Fibroblast of mammary gland (primary cell): ENCODE data around the gene KCNE5.
"Not testable (repeated sequence)": the region's sequence is repeated elsewhere in the genome, so short reads cannot be mapped to it uniquely, and the experiment has no call there.

Source experiments
- DNase-seq: peaks from one replicate; pipeline ENCODE4 v3.0.0-alpha.2; 2010; ENCODE audit warnings: low read depth
- H3K4me3 ChIP-seq: 2 replicates; pipeline ENCODE4 v1.5.1; 2011; ENCODE audit warnings: low read depth, mild to moderate bottlenecking, low read length, moderate library complexity; ENCODE audit not compliant: control insufficient read depth
- TF ChIP-seq, protein P1 (sequence below): conservative IDR thresholded peaks from 2 replicates; pipeline ENCODE4 v1.5.1; 2011; ENCODE audit warnings: low read depth, low read length, inconsistent platforms; ENCODE audit not compliant: control insufficient read depth, insufficient read depth

The KCNE5 gene, protein sequence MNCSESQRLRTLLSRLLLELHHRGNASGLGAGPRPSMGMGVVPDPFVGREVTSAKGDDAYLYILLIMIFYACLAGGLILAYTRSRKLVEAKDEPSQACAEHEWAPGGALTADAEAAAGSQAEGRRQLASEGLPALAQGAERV

DNA sequence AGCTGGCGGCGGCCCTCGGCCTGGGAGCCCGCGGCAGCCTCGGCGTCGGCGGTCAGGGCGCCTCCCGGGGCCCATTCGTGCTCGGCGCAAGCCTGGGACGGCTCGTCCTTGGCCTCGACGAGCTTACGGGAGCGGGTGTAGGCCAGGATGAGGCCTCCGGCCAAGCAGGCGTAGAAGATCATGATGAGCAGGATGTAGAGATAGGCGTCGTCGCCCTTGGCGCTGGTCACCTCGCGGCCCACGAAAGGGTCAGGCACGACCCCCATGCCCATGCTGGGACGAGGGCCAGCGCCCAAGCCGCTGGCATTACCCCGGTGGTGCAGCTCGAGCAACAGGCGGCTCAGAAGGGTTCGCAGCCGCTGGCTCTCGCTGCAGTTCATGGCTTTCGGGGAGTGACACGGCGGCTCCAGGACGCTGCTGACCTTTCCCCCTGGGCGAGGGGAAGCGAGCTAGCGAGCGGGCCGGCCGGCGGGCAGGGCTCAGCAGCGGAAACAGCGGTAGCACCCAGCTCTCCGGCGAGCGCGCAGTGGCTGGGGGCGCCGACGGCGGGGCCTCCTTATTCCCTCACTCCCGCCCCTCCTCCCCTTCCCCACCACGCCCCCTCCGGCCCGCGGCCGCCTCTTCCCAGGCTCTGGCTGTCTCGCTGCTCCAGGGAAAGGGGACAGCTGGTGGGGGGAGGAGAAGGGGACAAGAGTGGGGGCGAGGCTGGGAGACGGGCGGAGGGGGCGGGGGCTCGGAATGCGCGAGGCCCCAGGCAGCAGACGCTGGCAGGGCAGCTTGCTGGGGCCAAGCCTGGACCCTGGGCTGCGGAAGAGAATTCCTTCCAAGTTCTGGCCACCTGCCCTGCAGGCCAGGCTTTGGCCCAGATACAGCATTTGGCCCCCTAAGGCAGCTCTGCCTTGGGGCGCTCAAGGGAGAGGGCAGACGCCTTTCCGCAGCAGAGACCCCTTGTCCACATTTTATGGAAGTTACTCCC is at the start of gene KCNE5:
TSS of gene KCNE5 (minus strand) at position 532 of the 976 bp plus-strand sequence. CDS start at position 380, 152 bp downstream.
- no peak for DNase-seq
- TF ChIP-seq, protein P1, sequence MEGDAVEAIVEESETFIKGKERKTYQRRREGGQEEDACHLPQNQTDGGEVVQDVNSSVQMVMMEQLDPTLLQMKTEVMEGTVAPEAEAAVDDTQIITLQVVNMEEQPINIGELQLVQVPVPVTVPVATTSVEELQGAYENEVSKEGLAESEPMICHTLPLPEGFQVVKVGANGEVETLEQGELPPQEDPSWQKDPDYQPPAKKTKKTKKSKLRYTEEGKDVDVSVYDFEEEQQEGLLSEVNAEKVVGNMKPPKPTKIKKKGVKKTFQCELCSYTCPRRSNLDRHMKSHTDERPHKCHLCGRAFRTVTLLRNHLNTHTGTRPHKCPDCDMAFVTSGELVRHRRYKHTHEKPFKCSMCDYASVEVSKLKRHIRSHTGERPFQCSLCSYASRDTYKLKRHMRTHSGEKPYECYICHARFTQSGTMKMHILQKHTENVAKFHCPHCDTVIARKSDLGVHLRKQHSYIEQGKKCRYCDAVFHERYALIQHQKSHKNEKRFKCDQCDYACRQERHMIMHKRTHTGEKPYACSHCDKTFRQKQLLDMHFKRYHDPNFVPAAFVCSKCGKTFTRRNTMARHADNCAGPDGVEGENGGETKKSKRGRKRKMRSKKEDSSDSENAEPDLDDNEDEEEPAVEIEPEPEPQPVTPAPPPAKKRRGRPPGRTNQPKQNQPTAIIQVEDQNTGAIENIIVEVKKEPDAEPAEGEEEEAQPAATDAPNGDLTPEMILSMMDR = no peak
- no peak within 1 kb of the TSS for H3K4me3 ChIP-seq

DNA sequence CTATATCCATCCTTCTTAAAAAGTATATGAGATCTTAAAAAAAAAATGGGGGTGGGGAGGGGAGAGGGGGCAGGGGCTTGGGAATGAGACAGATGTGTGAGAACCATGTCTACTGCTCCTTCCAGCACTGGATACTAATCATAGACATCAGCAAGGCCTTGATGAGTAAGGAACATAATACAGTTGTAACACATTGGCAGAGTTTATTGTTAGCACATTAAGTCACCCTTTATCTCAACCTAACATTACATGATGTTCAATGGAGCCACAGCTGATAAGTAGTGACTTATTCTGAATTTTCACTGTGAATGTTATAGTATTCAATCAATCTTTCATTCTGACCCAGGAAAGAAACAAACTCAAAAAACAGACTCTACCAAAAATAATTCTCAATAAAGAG is 47.3 kb upstream of the KCNE5 start:
- H3K4me3 ChIP-seq = no peak overlapping the region
- no peak for DNase-seq
- TF ChIP-seq, protein P1 = no peak

DNA sequence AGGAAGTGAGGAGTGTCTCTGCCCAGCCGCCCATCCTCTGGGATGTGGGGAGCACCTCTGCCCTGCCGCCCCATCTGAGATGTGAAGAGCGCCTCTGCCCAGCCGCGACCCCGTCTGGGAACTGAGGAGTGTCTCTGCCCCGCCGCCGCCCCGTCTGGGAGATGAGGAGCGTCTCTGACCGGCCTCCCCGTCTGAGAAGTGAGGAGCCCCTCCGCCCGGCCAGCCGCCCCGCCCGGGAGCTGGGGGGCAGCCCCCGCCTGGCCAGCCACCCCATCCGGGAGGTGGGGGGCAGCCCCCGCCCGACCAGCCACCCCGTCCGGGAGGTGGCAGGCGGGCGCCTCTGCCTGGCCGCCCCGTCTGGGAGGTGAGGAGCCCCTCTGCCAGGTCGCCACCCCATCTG is 46.2 kb upstream of the KCNE5 start:
- H3K4me3 ChIP-seq, DNase-seq: not testable (repeated sequence)

DNA sequence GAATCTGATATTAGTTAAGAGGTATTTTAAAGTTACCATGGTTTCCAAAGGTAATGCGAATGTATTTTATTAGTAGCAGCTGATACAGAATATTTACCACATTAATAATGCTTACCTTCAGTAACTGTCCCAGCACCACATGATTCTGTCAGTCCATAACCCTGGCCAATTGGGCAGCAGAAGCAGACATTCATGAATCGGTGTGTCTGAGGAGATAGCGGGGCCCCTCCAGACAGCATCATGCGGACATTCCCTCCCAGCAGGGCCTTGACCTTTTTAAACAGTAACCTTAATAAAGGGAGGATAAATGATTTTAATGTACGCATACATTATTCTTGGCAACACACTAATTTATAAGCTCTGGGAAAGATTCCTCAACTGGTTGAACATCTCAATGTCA is 43.0 kb upstream of the KCNE5 start:
- TF ChIP-seq, protein P1 = no peak
- H3K4me3 ChIP-seq = no peak overlapping the region
- no peak for DNase-seq

DNA sequence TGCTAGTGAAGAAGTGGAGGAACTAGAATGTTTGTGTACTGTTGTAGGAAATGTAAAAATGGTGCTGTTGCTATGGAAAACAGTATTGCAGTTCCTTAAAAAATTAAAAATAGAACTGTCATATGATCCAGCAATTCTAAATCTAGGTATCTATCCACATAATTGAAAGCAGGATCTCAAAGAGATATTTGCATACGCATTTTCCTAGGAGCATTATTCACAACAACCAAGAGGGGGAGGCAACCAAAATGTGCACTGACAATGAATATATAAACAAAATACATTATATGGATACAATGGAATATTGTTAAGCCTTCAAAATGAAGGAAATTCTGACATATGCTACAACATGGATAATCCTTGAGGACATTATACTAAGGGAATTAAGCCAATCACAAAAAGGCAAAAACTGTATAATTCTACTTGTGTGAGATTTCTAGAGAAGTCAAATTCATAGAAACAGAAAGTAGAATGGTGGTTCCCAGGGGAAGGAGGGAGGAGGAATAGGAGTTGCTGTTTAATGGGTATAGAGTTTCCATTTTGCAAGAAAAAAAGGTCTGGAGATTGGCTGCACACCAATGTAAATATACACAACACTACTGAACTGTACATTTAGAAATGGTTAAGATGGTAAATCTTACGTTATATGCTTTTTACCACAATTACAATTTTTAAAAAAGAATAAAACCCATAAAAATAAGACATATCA is 35.6 kb upstream of the KCNE5 start:
- TF ChIP-seq, protein P1 = no peak
- H3K4me3 ChIP-seq = no peak overlapping the region
- no peak for DNase-seq

DNA sequence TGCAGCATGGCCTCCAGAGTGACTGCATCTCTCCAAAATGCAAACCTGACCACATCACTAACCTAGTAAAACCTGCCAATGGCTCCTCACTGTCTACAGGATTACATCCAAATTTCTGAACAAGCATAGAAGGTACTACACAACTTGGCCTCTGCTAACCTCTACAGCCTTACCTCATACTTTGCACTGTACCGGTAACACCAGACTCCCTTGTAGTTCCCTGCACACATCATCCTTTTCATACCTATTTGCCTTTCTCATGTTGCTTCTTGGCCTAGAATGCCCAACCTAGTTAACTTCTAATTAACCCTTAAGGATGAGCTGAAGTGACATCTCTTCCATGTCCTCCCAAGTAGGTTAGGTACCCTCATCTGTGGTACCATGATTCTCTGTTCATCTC is 33.4 kb upstream of the KCNE5 start:
- TF ChIP-seq, protein P1 = no peak
- H3K4me3 ChIP-seq = no peak overlapping the region
- no peak for DNase-seq

DNA sequence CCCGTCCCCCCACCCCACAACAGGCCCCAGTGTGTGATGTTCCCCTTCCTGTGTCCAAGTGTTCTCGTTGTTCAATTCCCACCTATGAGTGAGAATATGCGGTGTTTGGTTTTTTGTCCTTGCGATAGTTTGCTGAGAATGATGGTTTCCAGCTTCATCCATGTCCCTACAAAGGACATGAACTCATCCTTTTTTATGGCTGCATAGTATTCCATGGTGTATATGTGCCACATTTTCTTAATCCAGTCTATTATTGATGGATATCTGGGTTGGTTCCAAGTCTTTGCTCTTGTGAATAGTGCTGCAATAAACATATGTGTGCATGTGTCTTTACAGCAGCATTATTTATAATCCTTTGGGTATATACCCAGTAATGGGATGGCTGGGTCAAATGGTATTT is 32.4 kb upstream of the KCNE5 start:
- DNase-seq, H3K4me3 ChIP-seq: not testable (repeated sequence)
